HK-2 (cell line): ENCODE results near the gene PITX1.
"Not testable (repeated sequence)": the region's sequence is repeated elsewhere in the genome, so short reads cannot be mapped to it uniquely, and the experiment has no call there.

ENCODE experiments used
- DNase-seq: peaks from one replicate; pipeline ENCODE4 v3.0.0-alpha.2; 2018; ENCODE audit not compliant: unreplicated experiment

PITX1 gene

GRCh38 chr5:135010502-135011354 is 23.3 kb downstream of the PITX1 start:
- no peak for DNase-seq

GRCh38 chr5:135009736-135010501 is 24.1 kb downstream of the PITX1 start:
- DNase-seq = no peak

GRCh38 chr5:135008981-135009735 is 24.9 kb downstream of the PITX1 start:
- no peak for DNase-seq

GRCh38 chr5:135008556-135008955 is 25.5 kb downstream of the PITX1 start:
- no peak for DNase-seq

- DNase-seq = no peak
Observed at GRCh38 chr5:135007749-135008363, 26.2 kb downstream of the PITX1 start.

- no peak for DNase-seq
Observed at GRCh38 chr5:135007305-135007704, 26.7 kb downstream of the PITX1 start.

GRCh38 chr5:135005076-135005475 is 29.0 kb downstream of the PITX1 start:
- DNase-seq = no peak

GRCh38 chr5:135004376-135004775 is 29.7 kb downstream of the PITX1 start:
- no peak for DNase-seq

- DNase-seq = not testable (repeated sequence)
Observed at GRCh38 chr5:134998068-134998467, 36.0 kb downstream of the PITX1 start.

- DNase-seq = no peak
Observed at GRCh38 chr5:134997015-134997414, 37.0 kb downstream of the PITX1 start.

- DNase-seq = no peak
Observed at GRCh38 chr5:134995850-134996402, 38.1 kb downstream of the PITX1 start.

- no peak for DNase-seq
Observed at GRCh38 chr5:134994560-134995156, 39.4 kb downstream of the PITX1 start.

GRCh38 chr5:134993161-134993560 is 40.9 kb downstream of the PITX1 start:
- DNase-seq = no peak

GRCh38 chr5:134992148-134992547 is 41.9 kb downstream of the PITX1 start:
- no peak for DNase-seq

- not testable (repeated sequence) for DNase-seq
Observed at GRCh38 chr5:134990183-134990582, 43.8 kb downstream of the PITX1 start.

GRCh38 chr5:134989266-134989830 is 44.7 kb downstream of the PITX1 start:
- no peak for DNase-seq

- no peak for DNase-seq
Observed at GRCh38 chr5:134982230-134982629, 51.8 kb downstream of the PITX1 start.

GRCh38 chr5:134979416-134979815 is 54.6 kb downstream of the PITX1 start:
- DNase-seq = no peak
